K562 (cell line): ENCODE measurements around the gene NPM3. TPM values are rescaled to one million over a fixed set of nuclear protein-coding genes. Genes with fewer than 3 reads are reported as not detected.

Experiments
- ATF1 ChIP-seq, 2 experiments: fragments of 450-650 bp in 1 of 2; IDR thresholded peaks; 2 replicates each; pipeline ENCODE4 v1.6.1; 2016; ENCODE audit warnings: missing compliant biosample characterization in 1 of 2, missing genetic modification characterization in 1 of 2
- CHD4 ChIP-seq: fragments of 200-600 bp; sonication (generic); IDR thresholded peaks from 3 replicates; pipeline ENCODE4 v1.6.1; 2012; ENCODE audit warnings: low read depth, mild to moderate bottlenecking, mixed read lengths, low read length, inconsistent platforms; ENCODE audit not compliant: insufficient read depth, insufficient replicate concordance, poor library complexity, severe bottlenecking
- COPS2 ChIP-seq: fragments of 450-650 bp; conservative IDR thresholded peaks from 2 replicates; pipeline ENCODE4 v1.6.1; 2016; ENCODE audit warnings: mild to moderate bottlenecking, moderate library complexity
- CREB1 ChIP-seq, 2 experiments: sonication (generic) in 1 of 2; formaldehyde crosslinking in 1 of 2; IDR thresholded peaks; 2 replicates each; pipeline versions ENCODE4 v1.6.1 to v1.8.0; 2012 to 2022; ENCODE audit warnings: inconsistent platforms in 1 of 2, mild to moderate bottlenecking in 1 of 2, missing genetic modification reagents in 1 of 2, moderate library complexity in 1 of 2
- KLF13 ChIP-seq: fragments of 450-650 bp; IDR thresholded peaks from 2 replicates; pipeline ENCODE4 v1.6.1; 2016; ENCODE audit warnings: missing genetic modification characterization, low read depth, mild to moderate bottlenecking, missing compliant biosample characterization, moderate library complexity, borderline replicate concordance
- MIER1 ChIP-seq: fragments of 450-650 bp; IDR thresholded peaks from 2 replicates; pipeline ENCODE4 v1.6.1; 2016; ENCODE audit warnings: antibody characterized with exemption, mild to moderate bottlenecking, low read depth
- NFATC3 ChIP-seq: fragments of 450-650 bp; IDR thresholded peaks from 2 replicates; pipeline ENCODE4 v1.6.1; 2017; ENCODE audit warnings: mild to moderate bottlenecking
- RBBP5 ChIP-seq: fragments of 200-600 bp; sonication (generic); IDR thresholded peaks from 2 replicates; pipeline ENCODE4 v1.6.1; 2012; ENCODE audit warnings: borderline replicate concordance, mild to moderate bottlenecking, low read length, control low read depth, inconsistent platforms; ENCODE audit not compliant: insufficient read depth, poor library complexity, severe bottlenecking
- SMARCB1 ChIP-seq: IDR thresholded peaks from 2 replicates; pipeline ENCODE4 v1.6.1; 2011; ENCODE audit warnings: improper control_type of control experiment, low read depth; ENCODE audit not compliant: insufficient read length
- ZBTB1 ChIP-seq: sonication (generic); formaldehyde crosslinking; IDR thresholded peaks from 2 replicates; pipeline ENCODE4 v1.8.1; 2023; ENCODE audit warnings: missing genetic modification reagents, low read depth, mild to moderate bottlenecking, borderline replicate concordance
- ZBTB7A ChIP-seq: IDR thresholded peaks from 2 replicates; pipeline ENCODE4 v1.6.1; 2011; ENCODE audit warnings: low read depth, mild to moderate bottlenecking, low read length, moderate library complexity, borderline replicate concordance; ENCODE audit not compliant: control insufficient read depth
- ZC3H4 ChIP-seq: sonication (generic); formaldehyde crosslinking; IDR thresholded peaks from 2 replicates; pipeline ENCODE4 v1.9.0; 2021; ENCODE audit warnings: missing genetic modification reagents, borderline replicate concordance
- ZNF121 ChIP-seq: sonication (generic); formaldehyde crosslinking; conservative IDR thresholded peaks from 2 replicates; pipeline ENCODE4 v1.8.0; 2022; ENCODE audit warnings: missing genetic modification reagents
- ZNF778 ChIP-seq: fragments of 450-650 bp; formaldehyde crosslinking; IDR thresholded peaks from 2 replicates; pipeline ENCODE4 v1.4.0; 2020; ENCODE audit warnings: mild to moderate bottlenecking, moderate library complexity
- polyA plus RNA-seq, 8 experiments: library from polyadenylated mRNA; depleted of rRNA in 4 of 8; stranded (reverse) in 5 of 8; unstranded in 3 of 8; fragments of >200 nt; fragmentation: Nextera tagmentation in 2 of 8; fragmentation: Illumina TruSeq in 1 of 8; extraction: Ambion mirVana in 2 of 8; extraction: Trizol in 1 of 8; gene quantifications; 2 replicates each; pipeline versions ENCODE4 v1.2.1 to v1.2.3, GENCODE V29; 2011 to 2014; ENCODE audit warnings: inconsistent platforms in 1 of 8, missing spikeins in 1 of 8
- total RNA-seq, 7 experiments: library from RNA; depleted of rRNA in 6 of 7; stranded (reverse); fragments of >200 nt in 6 of 7; fragmentation: Illumina TruSeq in 2 of 7; extraction: Trizol in 2 of 7; gene quantifications; 2 replicates each; pipeline versions ENCODE4 v1.2.1 to v1.2.3, GENCODE V29; 2011 to 2021; ENCODE audit warnings: low replicate concordance in 1 of 7
- TF ChIP-seq, protein P1 (sequence below): sonication (generic); formaldehyde crosslinking; IDR thresholded peaks from 2 replicates; pipeline ENCODE4 v1.9.0; 2022; ENCODE audit warnings: mild to moderate bottlenecking, missing genetic modification reagents
- TF ChIP-seq, protein P2 (sequence below): fragments of 450-650 bp; IDR thresholded peaks from 2 replicates; pipeline ENCODE4 v1.6.1; 2016; ENCODE audit warnings: mild to moderate bottlenecking, moderate library complexity

The NPM3 gene
- total and polyA plus RNA-seq, 9 of the 15 experiments (the other 6 are each of a cell fraction or from before 2014, with no cell fraction given): 15.2 to 239 (median 114) TPM

DNA sequence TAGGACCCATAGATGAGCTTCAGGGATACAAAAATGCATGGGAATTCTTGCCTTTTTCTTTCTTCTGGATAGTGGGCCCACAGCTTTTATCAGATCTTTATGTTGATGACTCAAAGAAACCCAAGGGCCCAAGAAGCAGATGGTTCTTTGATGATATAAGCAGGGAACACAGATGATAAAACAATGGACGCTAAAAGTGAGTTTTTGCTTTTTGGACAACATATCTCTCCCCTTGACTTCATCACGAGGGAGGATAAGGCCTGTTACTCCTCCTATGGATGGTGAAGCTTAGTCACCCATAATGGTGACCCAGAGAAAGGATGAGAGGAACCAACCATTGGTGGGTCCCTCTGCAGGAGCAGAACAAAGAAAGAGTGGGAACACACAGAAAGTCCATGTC is 41.5 kb upstream of the NPM3 start (continued):
- TF ChIP-seq ZNF778 (CRISPR knock-in tag) (no peak), ZC3H4 (no peak), ZBTB7A (no peak), COPS2 (no peak), ATF1 (CRISPR knock-in tag; IDR thresholded peaks at IDR 0.05) (no peak), ATF1 (tag; IDR thresholded peaks at IDR 0.05) (peak; percentile 42; the same call in 1 of the 2 replicates), KLF13 (no peak), SMARCB1 (no peak), CHD4 (no peak), MIER1 (no peak), ZBTB1 (CRISPR knock-in tag) (no peak), RBBP5 (no peak), ZNF121 (CRISPR knock-in tag) (no peak), NFATC3 (no peak), CREB1 (IDR thresholded peaks at IDR 0.05) (0 out of 2 replicates have a peak, but pooled peaks have one; percentile 29), CREB1 (CRISPR knock-in tag; IDR thresholded peaks at IDR 0.05) (no peak)
- TF ChIP-seq, protein P1, sequence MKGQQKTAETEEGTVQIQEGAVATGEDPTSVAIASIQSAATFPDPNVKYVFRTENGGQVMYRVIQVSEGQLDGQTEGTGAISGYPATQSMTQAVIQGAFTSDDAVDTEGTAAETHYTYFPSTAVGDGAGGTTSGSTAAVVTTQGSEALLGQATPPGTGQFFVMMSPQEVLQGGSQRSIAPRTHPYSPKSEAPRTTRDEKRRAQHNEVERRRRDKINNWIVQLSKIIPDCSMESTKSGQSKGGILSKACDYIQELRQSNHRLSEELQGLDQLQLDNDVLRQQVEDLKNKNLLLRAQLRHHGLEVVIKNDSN (CRISPR knock-in tag): no peak
- TF ChIP-seq, protein P2, sequence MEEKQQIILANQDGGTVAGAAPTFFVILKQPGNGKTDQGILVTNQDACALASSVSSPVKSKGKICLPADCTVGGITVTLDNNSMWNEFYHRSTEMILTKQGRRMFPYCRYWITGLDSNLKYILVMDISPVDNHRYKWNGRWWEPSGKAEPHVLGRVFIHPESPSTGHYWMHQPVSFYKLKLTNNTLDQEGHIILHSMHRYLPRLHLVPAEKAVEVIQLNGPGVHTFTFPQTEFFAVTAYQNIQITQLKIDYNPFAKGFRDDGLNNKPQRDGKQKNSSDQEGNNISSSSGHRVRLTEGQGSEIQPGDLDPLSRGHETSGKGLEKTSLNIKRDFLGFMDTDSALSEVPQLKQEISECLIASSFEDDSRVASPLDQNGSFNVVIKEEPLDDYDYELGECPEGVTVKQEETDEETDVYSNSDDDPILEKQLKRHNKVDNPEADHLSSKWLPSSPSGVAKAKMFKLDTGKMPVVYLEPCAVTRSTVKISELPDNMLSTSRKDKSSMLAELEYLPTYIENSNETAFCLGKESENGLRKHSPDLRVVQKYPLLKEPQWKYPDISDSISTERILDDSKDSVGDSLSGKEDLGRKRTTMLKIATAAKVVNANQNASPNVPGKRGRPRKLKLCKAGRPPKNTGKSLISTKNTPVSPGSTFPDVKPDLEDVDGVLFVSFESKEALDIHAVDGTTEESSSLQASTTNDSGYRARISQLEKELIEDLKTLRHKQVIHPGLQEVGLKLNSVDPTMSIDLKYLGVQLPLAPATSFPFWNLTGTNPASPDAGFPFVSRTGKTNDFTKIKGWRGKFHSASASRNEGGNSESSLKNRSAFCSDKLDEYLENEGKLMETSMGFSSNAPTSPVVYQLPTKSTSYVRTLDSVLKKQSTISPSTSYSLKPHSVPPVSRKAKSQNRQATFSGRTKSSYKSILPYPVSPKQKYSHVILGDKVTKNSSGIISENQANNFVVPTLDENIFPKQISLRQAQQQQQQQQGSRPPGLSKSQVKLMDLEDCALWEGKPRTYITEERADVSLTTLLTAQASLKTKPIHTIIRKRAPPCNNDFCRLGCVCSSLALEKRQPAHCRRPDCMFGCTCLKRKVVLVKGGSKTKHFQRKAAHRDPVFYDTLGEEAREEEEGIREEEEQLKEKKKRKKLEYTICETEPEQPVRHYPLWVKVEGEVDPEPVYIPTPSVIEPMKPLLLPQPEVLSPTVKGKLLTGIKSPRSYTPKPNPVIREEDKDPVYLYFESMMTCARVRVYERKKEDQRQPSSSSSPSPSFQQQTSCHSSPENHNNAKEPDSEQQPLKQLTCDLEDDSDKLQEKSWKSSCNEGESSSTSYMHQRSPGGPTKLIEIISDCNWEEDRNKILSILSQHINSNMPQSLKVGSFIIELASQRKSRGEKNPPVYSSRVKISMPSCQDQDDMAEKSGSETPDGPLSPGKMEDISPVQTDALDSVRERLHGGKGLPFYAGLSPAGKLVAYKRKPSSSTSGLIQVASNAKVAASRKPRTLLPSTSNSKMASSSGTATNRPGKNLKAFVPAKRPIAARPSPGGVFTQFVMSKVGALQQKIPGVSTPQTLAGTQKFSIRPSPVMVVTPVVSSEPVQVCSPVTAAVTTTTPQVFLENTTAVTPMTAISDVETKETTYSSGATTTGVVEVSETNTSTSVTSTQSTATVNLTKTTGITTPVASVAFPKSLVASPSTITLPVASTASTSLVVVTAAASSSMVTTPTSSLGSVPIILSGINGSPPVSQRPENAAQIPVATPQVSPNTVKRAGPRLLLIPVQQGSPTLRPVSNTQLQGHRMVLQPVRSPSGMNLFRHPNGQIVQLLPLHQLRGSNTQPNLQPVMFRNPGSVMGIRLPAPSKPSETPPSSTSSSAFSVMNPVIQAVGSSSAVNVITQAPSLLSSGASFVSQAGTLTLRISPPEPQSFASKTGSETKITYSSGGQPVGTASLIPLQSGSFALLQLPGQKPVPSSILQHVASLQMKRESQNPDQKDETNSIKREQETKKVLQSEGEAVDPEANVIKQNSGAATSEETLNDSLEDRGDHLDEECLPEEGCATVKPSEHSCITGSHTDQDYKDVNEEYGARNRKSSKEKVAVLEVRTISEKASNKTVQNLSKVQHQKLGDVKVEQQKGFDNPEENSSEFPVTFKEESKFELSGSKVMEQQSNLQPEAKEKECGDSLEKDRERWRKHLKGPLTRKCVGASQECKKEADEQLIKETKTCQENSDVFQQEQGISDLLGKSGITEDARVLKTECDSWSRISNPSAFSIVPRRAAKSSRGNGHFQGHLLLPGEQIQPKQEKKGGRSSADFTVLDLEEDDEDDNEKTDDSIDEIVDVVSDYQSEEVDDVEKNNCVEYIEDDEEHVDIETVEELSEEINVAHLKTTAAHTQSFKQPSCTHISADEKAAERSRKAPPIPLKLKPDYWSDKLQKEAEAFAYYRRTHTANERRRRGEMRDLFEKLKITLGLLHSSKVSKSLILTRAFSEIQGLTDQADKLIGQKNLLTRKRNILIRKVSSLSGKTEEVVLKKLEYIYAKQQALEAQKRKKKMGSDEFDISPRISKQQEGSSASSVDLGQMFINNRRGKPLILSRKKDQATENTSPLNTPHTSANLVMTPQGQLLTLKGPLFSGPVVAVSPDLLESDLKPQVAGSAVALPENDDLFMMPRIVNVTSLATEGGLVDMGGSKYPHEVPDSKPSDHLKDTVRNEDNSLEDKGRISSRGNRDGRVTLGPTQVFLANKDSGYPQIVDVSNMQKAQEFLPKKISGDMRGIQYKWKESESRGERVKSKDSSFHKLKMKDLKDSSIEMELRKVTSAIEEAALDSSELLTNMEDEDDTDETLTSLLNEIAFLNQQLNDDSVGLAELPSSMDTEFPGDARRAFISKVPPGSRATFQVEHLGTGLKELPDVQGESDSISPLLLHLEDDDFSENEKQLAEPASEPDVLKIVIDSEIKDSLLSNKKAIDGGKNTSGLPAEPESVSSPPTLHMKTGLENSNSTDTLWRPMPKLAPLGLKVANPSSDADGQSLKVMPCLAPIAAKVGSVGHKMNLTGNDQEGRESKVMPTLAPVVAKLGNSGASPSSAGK: 0 out of 2 replicates have a peak, but pooled peaks have one; percentile 9
